Activated CD4-positive, alpha-beta T cell treated with anti-CD3 and anti-CD28 coated beads, Interleukin-2, amount 50 U/mL, for 48 hours (primary cell): ENCODE results near the gene TOLLIP.
"Not testable (repeated sequence)": the region's sequence is repeated elsewhere in the genome, so short reads cannot be mapped to it uniquely, and the experiment has no call there.

Source experiments
- DNase-seq, 2 experiments: peaks; one replicate each; pipeline ENCODE4 v3.0.0-alpha.2; 2020

Gene TOLLIP

GRCh38 chr11:1260620-1261019, 48.8 kb downstream of the TOLLIP start:
- no peak for DNase-seq

- peak; percentile 53 to 58 for DNase-seq
These were observed 49.4 kb downstream of the TOLLIP start for GRCh38 chr11:1260023-1260501.

- DNase-seq, result no peak
These were observed 49.9 kb downstream of the TOLLIP start for GRCh38 chr11:1259561-1259960.

- DNase-seq, result no peak
These were observed 50.4 kb downstream of the TOLLIP start for GRCh38 chr11:1259076-1259461.

- DNase-seq, result no peak
These were observed 50.9 kb downstream of the TOLLIP start for GRCh38 chr11:1258401-1259075.

- DNase-seq, result no peak
These were observed 51.5 kb downstream of the TOLLIP start for GRCh38 chr11:1257916-1258315.

- DNase-seq, result no peak
These were observed 52.1 kb downstream of the TOLLIP start for GRCh38 chr11:1257366-1257765.

GRCh38 chr11:1256257-1257045, 53.0 kb downstream of the TOLLIP start:
- DNase-seq, result no peak

- DNase-seq, result no peak
These were observed 54.3 kb downstream of the TOLLIP start for GRCh38 chr11:1255151-1255550.

- DNase-seq, result no peak
These were observed 54.7 kb downstream of the TOLLIP start for GRCh38 chr11:1254733-1255132.

- no peak for DNase-seq
These were observed 55.3 kb downstream of the TOLLIP start for GRCh38 chr11:1254086-1254648.

- no peak for DNase-seq
These were observed 56.3 kb downstream of the TOLLIP start for GRCh38 chr11:1253103-1253485.

GRCh38 chr11:1252371-1253102, 56.9 kb downstream of the TOLLIP start:
- DNase-seq, result no peak

- DNase-seq, result no peak
These were observed 58.1 kb downstream of the TOLLIP start for GRCh38 chr11:1251236-1251770.

GRCh38 chr11:1250411-1250810, 59.0 kb downstream of the TOLLIP start:
- not testable (repeated sequence) for DNase-seq

GRCh38 chr11:1248951-1249350, 60.5 kb downstream of the TOLLIP start:
- DNase-seq, result not testable (repeated sequence)

GRCh38 chr11:1247026-1247425, 62.4 kb downstream of the TOLLIP start:
- DNase-seq, result not testable (repeated sequence)

- DNase-seq, result not testable (repeated sequence)
These were observed 63.1 kb downstream of the TOLLIP start for GRCh38 chr11:1246301-1246700.

- DNase-seq, result not testable (repeated sequence)
These were observed 63.7 kb downstream of the TOLLIP start for GRCh38 chr11:1245717-1246116.

GRCh38 chr11:1244557-1244956, 64.9 kb downstream of the TOLLIP start:
- not testable (repeated sequence) for DNase-seq

GRCh38 chr11:1243521-1243920, 65.9 kb downstream of the TOLLIP start:
- DNase-seq, result not testable (repeated sequence)

- DNase-seq, result not testable (repeated sequence)
These were observed 66.7 kb downstream of the TOLLIP start for GRCh38 chr11:1242751-1243150.

GRCh38 chr11:1242289-1242688, 67.1 kb downstream of the TOLLIP start:
- no peak for DNase-seq
